Lower leg skin (tissue), 3 donors: ENCODE data around the gene PON2.

Experiments used
- CTCF ChIP-seq, 3 donors: fragments of 450-650 bp; IDR thresholded peaks; one replicate each; pipeline ENCODE4 v1.5.1; 2016; ENCODE audit warnings: antibody characterized with exemption in 3 of 3, mild to moderate bottlenecking in 3 of 3, moderate library complexity in 2 of 3
- POLR2A ChIP-seq, 2 donors: fragments of 450-650 bp; IDR thresholded peaks; one replicate each; pipeline ENCODE4 v1.6.1; 2016 to 2017; ENCODE audit warnings: antibody characterized with exemption in 2 of 2, mild to moderate bottlenecking in 1 of 2, moderate library complexity in 1 of 2

- TF ChIP-seq CTCF (IDR thresholded peaks at IDR 0.05) (no peak), POLR2A (IDR thresholded peaks at IDR 0.05) (no peak)
These were observed 7.7 kb downstream of the PON2 start for GRCh38 chr7:95427166-95427565.
